C4-2B (cell line): ENCODE measurements around the gene UBE2F.
"Not testable (repeated sequence)": the region's sequence is repeated elsewhere in the genome, so short reads cannot be mapped to it uniquely, and the experiment has no call there.

ENCODE experiments used
- H3K27ac ChIP-seq: fragments of 450-650 bp; 2 replicates; pipeline ENCODE4 v1.5.1; 2017
- CTCF ChIP-seq: fragments of 450-650 bp; conservative IDR thresholded peaks from 2 replicates; pipeline ENCODE4 v1.5.1; 2017; ENCODE audit warnings: mild to moderate bottlenecking
- ZFX ChIP-seq: fragments of 450-650 bp; IDR thresholded peaks from 2 replicates; pipeline ENCODE4 v1.6.1; 2017

UBE2F gene

GRCh38 chr2:238065071-238065846 lies 98.4 kb downstream of the UBE2F start:
- no peak overlapping the region for H3K27ac ChIP-seq
- TF ChIP-seq CTCF (no peak), ZFX (no peak)

- no peak overlapping the region for H3K27ac ChIP-seq
- TF ChIP-seq CTCF = no peak
- no peak for TF ChIP-seq ZFX
Observed at GRCh38 chr2:238066218-238066617, 99.4 kb downstream of the UBE2F start.

- H3K27ac ChIP-seq = not testable (repeated sequence)
Observed at GRCh38 chr2:238066718-238067117, 99.9 kb downstream of the UBE2F start.

GRCh38 chr2:238067939-238068338 lies 101.1 kb downstream of the UBE2F start:
- TF ChIP-seq CTCF = no peak
- TF ChIP-seq ZFX = no peak
- no peak overlapping the region for H3K27ac ChIP-seq

GRCh38 chr2:238069021-238069709 lies 102.4 kb downstream of the UBE2F start:
- H3K27ac ChIP-seq = no peak overlapping the region

GRCh38 chr2:238069877-238070276 lies 103.1 kb downstream of the UBE2F start:
- no peak overlapping the region for H3K27ac ChIP-seq
- TF ChIP-seq ZFX (no peak), CTCF (no peak)

More at GRCh38 chr2:238069021-238069709, 102.4 kb downstream of the UBE2F start:
- TF ChIP-seq CTCF = no peak
- no peak for TF ChIP-seq ZFX

- TF ChIP-seq CTCF (no peak), ZFX (no peak)
- H3K27ac ChIP-seq = no peak overlapping the region
Observed at GRCh38 chr2:238075397-238075796, 108.6 kb downstream of the UBE2F start.

GRCh38 chr2:238077292-238077691 lies 110.5 kb downstream of the UBE2F start:
- TF ChIP-seq CTCF (no peak), ZFX (no peak)
- H3K27ac ChIP-seq = peak overlapping the region; percentile 86; the same call in 1 of the 2 replicates
